ENCODE results near the gene CHRNA7.

GRCh38 chr15:31997711-31998110 is 32.6 kb upstream of the CHRNA7 start:
- TF ChIP-seq CTCF (IDR thresholded peaks at IDR 0.05), result no peak
- no peak for TF ChIP-seq POLR2A (IDR thresholded peaks at IDR 0.05)

Measured in uterus (tissue), 2 donors.